GM12878 (cell line): ENCODE data around the gene CD164. TPM values are rescaled to one million over a fixed set of nuclear protein-coding genes. Genes with fewer than 3 reads are reported as not detected.

Experiments
- BCL11A ChIP-seq: IDR thresholded peaks from 2 replicates; pipeline ENCODE4 v1.6.1; 2011; ENCODE audit warnings: low read depth, low read length
- BHLHE40 ChIP-seq, 2 experiments: fragments of 450-650 bp in 1 of 2; IDR thresholded peaks; 2 replicates each; pipeline ENCODE4 v1.6.1; 2011 to 2017; ENCODE audit warnings: low read depth in 2 of 2, borderline replicate concordance in 1 of 2, improper control_type of control experiment in 1 of 2, low read length in 1 of 2, mild to moderate bottlenecking in 1 of 2
- E2F8 ChIP-seq: fragments of 450-650 bp; IDR thresholded peaks from 2 replicates; pipeline ENCODE4 v1.6.1; 2018; ENCODE audit warnings: mild to moderate bottlenecking, low read depth, moderate library complexity; ENCODE audit not compliant: partially characterized antibody
- HCFC1 ChIP-seq: fragments of 150-350 bp; IDR thresholded peaks from 2 replicates; pipeline ENCODE4 v1.6.1; 2014; ENCODE audit warnings: low read length
- RB1 ChIP-seq: fragments of 450-650 bp; formaldehyde crosslinking; IDR thresholded peaks from 2 replicates; pipeline ENCODE4 v1.6.1; 2017; ENCODE audit warnings: mild to moderate bottlenecking, borderline replicate concordance
- STAT1 ChIP-seq: fragments of 450-650 bp; conservative IDR thresholded peaks from 2 replicates; pipeline ENCODE4 v1.6.1; 2014; ENCODE audit warnings: antibody characterized with exemption, mild to moderate bottlenecking
- USF2 ChIP-seq: IDR thresholded peaks from 2 replicates; pipeline ENCODE4 v1.6.1; 2011; ENCODE audit warnings: low read depth, low read length, improper control_type of control experiment, borderline replicate concordance
- YBX1 ChIP-seq: fragments of 450-650 bp; IDR thresholded peaks from 2 replicates; pipeline ENCODE4 v1.6.1; 2016; ENCODE audit warnings: antibody characterized with exemption
- ZBED1 ChIP-seq: IDR thresholded peaks from 2 replicates; pipeline ENCODE4 v1.6.1; 2016; ENCODE audit warnings: borderline replicate concordance
- ZBTB33 ChIP-seq: fragments of 450-650 bp; IDR thresholded peaks from 2 replicates; pipeline ENCODE4 v1.6.1; 2017; ENCODE audit warnings: mild to moderate bottlenecking
- polyA plus RNA-seq, 11 experiments: library from polyadenylated mRNA; depleted of rRNA in 4 of 11; unstranded in 6 of 11; stranded (reverse) in 5 of 11; fragments of >200 nt; fragmentation: Nextera tagmentation in 4 of 11; fragmentation: Illumina TruSeq in 1 of 11; extraction: Ambion mirVana in 4 of 11; extraction: Trizol in 1 of 11; gene quantifications; 1 replicate in 1 of 11; 2 replicates in 10 of 11; pipeline versions ENCODE4 v1.2.1 to v1.2.3, GENCODE V29; 2011 to 2016; ENCODE audit warnings: inconsistent platforms in 2 of 11, missing spikeins in 2 of 11, low read depth in 1 of 11
- total RNA-seq, 4 experiments: library from RNA; depleted of rRNA in 3 of 4; stranded (reverse); fragments of >200 nt in 3 of 4; fragmentation: Illumina TruSeq in 1 of 4; extraction: Trizol in 1 of 4; gene quantifications; 2 replicates each; pipeline versions ENCODE4 v1.2.1 to v1.2.3, GENCODE V29; 2013 to 2021
- TF ChIP-seq, protein P1 (sequence below): IDR thresholded peaks from 2 replicates; pipeline ENCODE4 v1.6.1; 2012; ENCODE audit warnings: improper control_type of control experiment, low read depth, low read length; ENCODE audit not compliant: insufficient replicate concordance
- TF ChIP-seq, protein P2 (sequence below): fragments of 450-650 bp; conservative IDR thresholded peaks from 2 replicates; pipeline ENCODE4 v1.6.1; 2017; ENCODE audit warnings: mild to moderate bottlenecking, moderate library complexity
- TF ChIP-seq, protein P3 (sequence below): fragments of 450-650 bp; formaldehyde crosslinking; IDR thresholded peaks from 2 replicates; pipeline ENCODE4 v1.5.0; 2022; ENCODE audit warnings: mild to moderate bottlenecking, missing genetic modification characterization

CD164 gene
- total and polyA plus RNA-seq, 10 of the 15 experiments (the other 5 are each of a cell fraction or from before 2014, with no cell fraction given) = 145 to 447 (median 211) TPM

DNA sequence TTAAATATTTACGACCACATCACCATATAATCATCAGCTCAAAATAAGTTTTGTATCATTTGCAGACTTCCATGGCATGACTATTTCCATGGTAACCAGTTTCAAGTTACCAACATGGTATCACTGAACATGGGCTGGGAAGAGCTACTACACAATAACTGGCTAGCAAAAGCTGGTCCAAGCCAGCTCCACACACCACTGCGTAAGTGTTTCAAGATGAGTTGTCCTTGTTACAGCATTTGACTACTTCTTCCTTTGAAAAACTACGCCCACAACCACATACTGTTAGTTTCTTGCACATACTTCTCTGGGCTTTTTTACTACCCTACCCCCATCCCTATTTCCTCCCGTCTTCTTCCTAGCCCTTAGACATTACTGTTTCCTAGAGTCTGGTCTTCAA, 8.5 kb downstream of the CD164 start (continued):
- TF ChIP-seq E2F8 = no peak
- TF ChIP-seq, protein P1, sequence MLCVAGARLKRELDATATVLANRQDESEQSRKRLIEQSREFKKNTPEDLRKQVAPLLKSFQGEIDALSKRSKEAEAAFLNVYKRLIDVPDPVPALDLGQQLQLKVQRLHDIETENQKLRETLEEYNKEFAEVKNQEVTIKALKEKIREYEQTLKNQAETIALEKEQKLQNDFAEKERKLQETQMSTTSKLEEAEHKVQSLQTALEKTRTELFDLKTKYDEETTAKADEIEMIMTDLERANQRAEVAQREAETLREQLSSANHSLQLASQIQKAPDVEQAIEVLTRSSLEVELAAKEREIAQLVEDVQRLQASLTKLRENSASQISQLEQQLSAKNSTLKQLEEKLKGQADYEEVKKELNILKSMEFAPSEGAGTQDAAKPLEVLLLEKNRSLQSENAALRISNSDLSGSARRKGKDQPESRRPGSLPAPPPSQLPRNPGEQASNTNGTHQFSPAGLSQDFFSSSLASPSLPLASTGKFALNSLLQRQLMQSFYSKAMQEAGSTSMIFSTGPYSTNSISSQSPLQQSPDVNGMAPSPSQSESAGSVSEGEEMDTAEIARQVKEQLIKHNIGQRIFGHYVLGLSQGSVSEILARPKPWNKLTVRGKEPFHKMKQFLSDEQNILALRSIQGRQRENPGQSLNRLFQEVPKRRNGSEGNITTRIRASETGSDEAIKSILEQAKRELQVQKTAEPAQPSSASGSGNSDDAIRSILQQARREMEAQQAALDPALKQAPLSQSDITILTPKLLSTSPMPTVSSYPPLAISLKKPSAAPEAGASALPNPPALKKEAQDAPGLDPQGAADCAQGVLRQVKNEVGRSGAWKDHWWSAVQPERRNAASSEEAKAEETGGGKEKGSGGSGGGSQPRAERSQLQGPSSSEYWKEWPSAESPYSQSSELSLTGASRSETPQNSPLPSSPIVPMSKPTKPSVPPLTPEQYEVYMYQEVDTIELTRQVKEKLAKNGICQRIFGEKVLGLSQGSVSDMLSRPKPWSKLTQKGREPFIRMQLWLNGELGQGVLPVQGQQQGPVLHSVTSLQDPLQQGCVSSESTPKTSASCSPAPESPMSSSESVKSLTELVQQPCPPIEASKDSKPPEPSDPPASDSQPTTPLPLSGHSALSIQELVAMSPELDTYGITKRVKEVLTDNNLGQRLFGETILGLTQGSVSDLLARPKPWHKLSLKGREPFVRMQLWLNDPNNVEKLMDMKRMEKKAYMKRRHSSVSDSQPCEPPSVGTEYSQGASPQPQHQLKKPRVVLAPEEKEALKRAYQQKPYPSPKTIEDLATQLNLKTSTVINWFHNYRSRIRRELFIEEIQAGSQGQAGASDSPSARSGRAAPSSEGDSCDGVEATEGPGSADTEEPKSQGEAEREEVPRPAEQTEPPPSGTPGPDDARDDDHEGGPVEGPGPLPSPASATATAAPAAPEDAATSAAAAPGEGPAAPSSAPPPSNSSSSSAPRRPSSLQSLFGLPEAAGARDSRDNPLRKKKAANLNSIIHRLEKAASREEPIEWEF = peak; percentile 63
- TF ChIP-seq BCL11A = peak; percentile 59
- TF ChIP-seq STAT1 = no peak
- no peak for TF ChIP-seq HCFC1
- TF ChIP-seq, protein P2, sequence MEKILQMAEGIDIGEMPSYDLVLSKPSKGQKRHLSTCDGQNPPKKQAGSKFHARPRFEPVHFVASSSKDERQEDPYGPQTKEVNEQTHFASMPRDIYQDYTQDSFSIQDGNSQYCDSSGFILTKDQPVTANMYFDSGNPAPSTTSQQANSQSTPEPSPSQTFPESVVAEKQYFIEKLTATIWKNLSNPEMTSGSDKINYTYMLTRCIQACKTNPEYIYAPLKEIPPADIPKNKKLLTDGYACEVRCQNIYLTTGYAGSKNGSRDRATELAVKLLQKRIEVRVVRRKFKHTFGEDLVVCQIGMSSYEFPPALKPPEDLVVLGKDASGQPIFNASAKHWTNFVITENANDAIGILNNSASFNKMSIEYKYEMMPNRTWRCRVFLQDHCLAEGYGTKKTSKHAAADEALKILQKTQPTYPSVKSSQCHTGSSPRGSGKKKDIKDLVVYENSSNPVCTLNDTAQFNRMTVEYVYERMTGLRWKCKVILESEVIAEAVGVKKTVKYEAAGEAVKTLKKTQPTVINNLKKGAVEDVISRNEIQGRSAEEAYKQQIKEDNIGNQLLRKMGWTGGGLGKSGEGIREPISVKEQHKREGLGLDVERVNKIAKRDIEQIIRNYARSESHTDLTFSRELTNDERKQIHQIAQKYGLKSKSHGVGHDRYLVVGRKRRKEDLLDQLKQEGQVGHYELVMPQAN = no peak
- TF ChIP-seq, protein P3, sequence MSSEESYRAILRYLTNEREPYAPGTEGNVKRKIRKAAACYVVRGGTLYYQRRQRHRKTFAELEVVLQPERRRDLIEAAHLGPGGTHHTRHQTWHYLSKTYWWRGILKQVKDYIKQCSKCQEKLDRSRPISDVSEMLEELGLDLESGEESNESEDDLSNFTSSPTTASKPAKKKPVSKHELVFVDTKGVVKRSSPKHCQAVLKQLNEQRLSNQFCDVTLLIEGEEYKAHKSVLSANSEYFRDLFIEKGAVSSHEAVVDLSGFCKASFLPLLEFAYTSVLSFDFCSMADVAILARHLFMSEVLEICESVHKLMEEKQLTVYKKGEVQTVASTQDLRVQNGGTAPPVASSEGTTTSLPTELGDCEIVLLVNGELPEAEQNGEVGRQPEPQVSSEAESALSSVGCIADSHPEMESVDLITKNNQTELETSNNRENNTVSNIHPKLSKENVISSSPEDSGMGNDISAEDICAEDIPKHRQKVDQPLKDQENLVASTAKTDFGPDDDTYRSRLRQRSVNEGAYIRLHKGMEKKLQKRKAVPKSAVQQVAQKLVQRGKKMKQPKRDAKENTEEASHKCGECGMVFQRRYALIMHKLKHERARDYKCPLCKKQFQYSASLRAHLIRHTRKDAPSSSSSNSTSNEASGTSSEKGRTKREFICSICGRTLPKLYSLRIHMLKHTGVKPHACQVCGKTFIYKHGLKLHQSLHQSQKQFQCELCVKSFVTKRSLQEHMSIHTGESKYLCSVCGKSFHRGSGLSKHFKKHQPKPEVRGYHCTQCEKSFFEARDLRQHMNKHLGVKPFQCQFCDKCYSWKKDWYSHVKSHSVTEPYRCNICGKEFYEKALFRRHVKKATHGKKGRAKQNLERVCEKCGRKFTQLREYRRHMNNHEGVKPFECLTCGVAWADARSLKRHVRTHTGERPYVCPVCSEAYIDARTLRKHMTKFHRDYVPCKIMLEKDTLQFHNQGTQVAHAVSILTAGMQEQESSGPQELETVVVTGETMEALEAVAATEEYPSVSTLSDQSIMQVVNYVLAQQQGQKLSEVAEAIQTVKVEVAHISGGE (CRISPR knock-in tag) = no peak
- no peak for TF ChIP-seq ZBTB33
- no peak for TF ChIP-seq YBX1
- peak; percentile 59; the same call in 1 of the 2 replicates for TF ChIP-seq ZBED1
- no peak for TF ChIP-seq BHLHE40 (IDR thresholded peaks at IDR 0.05; ENCODE audit: borderline replicate concordance in 1 of 2, low read depth in 2 of 2, low read length in 1 of 2)
- no peak for TF ChIP-seq USF2
- no peak for TF ChIP-seq RB1
